HG03066 (cell line): ENCODE data around the gene RARB.

Experiments
- ATAC-seq: cut with Tn5 transposase; IDR thresholded peaks from one replicate; pipeline ENCODE4 v1.9.1; 2021; ENCODE audit warnings: low read depth; ENCODE audit not compliant: unreplicated experiment

RARB gene

DNA sequence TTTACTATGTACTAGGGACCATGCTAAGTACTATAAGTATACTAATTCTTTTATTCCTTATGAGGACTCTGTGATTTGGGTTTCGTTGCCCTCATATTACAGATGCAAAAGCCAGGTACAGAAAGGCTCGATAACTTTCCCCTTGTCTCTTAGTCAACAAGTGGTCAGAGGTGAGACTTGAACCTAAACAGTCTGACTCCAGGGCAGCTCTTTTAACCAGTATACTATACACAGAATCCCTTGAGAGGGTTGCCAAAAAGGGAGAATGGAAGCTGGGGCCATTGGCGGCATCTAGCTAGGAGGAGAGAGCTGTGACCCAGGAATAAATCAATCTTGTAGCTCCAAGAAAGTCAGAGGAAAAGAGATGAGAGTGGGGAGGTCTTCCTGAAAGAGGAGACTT is 144.3 kb downstream of the RARB start:
- no peak for ATAC-seq

DNA sequence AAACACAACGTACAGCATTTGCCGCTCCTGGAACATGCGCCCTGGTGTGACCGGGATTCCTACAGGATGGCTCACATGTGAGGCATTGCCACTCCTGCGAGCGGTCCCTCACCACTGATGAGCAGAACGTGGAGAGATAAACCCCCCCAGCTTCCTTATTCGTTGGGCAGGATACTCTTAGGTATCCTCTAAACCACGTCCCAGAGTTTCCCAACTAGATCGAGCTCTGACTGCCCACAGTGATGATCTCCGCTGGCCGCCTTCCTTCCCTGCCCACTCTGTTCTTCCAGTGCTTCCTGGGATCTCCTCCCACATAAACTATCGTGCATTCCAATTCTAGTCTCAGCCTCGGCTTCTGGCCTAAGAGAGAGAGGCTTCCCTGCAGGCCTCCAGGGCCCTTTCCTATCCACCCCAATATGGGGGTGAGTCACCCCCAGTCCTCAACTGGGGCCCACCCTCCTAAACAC is 144.9 kb downstream of the RARB start:
- no peak for ATAC-seq

DNA sequence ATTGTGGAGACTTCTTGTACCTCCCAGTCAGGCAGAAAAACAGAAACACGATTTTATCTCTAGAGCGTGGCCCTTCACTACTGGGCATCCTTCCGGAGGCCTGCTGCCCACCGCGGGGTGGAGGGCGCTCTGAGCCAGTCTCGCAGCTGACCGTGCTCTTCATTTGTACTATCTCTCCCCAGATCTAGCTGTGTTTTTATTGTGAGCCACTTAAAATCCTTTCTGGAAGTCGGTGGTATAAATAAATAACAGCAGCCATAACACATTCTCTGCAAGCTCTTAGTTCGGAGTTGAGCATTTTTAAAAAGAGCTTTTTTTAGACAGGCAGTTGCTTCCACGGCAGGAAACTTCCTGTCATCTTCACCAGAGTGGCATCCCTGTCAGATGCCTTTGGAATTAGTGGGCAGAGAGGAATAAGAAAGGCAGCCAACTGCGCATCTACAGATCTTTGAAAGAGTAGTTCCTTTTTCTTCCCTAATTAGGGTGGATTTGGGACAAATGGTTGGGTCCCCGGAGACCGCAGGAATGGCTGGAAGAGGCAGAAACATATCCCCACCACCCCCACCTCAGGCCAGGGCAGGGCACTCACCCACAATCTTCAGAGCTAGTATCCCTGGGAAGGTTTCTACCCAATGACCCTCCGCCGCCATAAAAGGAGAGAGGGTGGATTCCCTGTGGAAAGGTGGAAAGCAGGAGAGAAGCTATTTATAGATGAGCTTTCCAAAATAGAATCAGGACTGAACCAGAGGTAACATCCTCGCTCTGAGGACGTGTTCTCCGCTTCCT is 145.5 kb downstream of the RARB start:
- ATAC-seq, result no peak

DNA sequence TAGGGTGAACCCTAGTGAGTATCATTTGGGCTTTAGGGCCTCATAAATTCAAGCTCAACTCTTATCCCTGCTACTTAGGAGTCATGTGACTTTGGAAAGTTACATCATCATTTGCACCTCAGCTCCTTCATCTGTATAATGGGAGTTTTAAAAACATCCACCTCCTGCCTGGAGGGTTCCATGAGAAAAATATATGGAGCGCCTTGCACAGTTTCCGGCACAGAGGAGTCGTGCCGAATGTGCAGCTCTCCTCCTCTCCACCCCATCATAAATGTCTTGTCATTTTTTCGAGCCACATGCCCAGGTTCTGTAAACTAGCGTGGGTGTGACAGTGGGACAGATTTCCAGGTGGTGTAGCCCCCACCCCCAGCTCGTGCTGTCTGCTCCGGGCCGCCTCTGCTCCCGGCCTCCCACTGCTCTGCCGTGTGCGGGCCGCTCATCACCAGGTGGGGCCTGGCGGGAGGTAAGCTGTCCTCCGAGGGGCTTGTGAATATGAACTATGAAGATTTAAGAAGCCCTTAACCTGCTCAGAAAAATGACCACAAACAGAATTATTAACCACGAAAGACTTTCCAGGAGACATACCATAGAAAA is 146.2 kb downstream of the RARB start:
- no peak for ATAC-seq

DNA sequence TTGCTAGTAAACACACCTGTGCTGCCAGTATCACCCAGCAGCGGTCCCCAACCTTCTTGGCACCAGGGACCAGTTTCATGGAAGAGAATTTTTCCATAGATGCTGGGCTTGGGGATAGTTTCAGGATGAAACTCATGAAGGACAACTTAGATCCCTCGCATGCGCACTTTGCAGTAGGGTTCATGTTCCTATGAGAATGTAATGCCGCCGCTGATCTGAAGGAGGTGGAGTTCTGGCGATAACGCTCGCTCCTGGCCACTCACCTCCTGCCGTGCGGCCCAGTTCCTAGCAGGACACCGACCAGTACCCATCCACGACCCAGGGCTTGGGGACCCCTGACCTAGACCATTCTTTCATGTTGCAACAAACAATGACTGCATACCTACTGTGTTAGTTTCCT is 146.9 kb downstream of the RARB start:
- ATAC-seq, result no peak

DNA sequence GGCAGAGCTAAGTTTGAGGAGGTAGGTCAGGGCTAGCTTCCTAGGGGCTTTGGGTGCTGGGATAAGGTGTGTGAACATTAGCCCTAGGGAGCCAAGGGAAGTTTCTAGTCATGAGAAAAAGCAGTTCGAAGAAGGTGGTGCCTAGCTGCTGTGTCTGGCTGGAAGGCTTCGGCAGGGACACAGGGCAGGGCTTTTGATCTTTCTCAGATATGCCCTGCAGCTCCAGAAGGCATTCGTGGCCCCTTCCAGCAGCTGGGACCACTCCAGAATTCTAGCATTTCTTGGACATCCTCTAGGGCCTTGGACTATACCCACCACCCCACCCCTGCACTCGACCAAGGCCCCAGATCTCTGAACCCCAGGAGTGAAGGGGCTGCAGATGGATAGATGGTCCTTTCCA is 148.1 kb downstream of the RARB start:
- ATAC-seq, result no peak

DNA sequence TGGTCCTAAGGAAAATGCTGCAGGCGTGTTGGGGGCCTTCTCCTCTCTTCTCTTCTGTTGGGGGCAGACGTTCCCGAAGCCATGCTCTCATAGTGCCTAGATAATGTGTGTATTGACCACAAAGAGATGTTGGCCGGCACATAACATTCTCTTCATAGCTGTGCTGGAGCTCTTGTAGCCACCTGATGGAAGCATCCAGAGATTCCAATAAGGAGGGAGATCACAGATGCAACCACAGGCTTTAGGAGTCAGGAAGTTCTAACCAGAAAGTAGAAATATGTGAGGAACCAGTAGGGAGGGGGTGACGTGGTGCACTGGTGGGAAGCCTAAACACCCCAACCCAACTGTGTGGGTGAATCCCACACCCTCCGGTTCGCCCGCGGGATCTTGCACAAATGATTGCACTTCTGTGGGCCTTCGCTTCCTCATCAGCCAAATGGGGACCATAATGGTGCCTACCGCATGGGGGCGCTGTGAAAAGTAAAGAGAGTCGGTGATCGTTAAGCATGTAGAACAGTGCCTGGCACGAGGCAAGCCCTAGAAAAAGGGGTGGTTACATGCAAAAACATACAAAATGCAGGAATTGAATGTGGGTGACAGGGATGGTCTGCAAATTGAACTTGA is 148.9 kb downstream of the RARB start:
- no peak for ATAC-seq

DNA sequence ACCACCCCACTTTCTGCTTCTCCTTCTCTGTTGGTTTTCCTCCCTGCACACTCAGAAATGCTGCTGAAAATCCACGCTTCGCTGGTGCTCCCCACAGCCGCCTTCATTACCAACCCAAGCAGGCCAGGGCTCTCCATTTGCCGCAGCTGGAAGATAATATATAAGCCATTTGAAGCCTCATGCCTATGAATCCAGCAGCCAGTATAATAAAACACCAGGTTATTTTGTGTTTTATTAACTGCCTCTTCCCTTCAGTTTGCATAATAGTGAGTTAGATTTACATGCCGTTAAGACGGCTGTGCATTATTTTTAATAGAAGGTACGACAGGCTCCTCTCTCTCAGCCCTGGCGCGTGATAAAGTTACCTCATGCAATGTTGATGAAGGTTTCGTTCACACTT is 150.0 kb downstream of the RARB start:
- ATAC-seq, result no peak

DNA sequence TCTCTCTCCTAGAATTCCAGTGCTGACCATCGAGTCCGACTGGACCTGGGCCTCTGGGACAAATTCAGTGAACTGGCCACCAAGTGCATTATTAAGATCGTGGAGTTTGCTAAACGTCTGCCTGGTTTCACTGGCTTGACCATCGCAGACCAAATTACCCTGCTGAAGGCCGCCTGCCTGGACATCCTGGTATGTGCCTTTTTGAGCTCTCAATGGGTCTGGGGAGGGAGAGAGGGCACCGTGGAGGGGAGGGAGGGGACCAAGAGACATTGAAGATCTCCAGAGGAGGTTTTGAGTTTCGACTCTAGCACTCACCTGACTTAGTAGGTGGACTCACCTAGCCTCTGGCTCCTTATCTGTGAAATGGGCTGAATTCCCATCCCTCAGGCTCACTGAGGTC is 152.5 kb downstream of the RARB start:
- no peak for ATAC-seq

DNA sequence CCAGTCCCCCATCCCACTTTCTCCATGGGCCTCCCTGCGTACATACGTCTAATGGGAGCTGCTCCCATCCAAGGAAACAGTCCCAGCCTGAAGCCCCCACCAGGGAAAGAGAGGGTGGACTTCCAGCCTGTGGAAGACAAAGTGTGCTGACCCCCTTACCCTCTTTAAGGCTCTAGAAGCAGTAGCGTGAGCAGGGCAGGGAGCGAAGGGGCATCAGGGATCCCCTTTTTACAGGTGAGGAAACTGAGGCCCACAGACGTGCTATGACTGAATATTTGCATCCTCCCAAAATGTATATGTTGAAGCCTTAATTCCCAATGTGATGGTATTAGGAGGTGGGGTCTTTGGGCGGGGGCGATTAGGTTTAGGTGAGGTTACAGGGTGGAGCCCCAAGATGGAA is 153.3 kb downstream of the RARB start:
- no peak for ATAC-seq

DNA sequence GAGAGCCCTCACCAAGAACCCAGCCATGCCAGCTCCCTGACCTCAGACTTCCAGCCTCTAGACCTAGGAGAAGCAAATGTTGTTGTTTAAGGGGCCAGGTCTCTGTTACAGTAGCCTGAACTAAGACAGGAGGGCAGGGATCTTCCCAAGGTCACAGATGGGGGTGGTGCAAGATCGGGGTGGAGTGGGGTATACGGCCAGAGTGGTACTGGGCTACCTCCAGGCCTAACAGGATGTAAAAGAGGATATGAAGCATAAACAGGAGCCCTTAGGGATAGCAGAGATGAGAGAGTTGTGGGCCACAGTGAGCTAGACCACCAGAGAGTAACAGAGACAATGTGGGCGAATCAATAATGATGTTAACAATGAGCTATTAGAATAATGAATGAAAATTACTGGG is 153.8 kb downstream of the RARB start:
- ATAC-seq, result no peak

DNA sequence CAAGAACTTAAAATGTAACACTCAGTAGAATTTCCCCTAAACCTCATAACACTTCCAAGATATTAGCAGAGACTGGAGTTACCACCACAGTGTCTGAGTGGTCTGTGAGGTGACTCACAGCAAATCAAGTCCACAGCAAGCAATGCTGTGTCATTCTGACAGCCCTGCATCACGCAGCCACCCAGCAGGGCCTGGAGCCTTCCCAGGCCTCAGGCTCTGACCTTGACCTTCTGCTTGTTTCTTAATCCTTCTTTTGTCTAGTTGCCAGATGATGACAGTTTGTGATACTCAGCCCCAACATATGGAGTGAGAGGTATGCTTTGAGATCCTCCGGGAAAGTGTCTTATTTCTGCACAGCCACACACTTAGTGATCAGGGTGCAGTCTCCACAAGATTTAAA is 154.2 kb downstream of the RARB start:
- no peak for ATAC-seq

DNA sequence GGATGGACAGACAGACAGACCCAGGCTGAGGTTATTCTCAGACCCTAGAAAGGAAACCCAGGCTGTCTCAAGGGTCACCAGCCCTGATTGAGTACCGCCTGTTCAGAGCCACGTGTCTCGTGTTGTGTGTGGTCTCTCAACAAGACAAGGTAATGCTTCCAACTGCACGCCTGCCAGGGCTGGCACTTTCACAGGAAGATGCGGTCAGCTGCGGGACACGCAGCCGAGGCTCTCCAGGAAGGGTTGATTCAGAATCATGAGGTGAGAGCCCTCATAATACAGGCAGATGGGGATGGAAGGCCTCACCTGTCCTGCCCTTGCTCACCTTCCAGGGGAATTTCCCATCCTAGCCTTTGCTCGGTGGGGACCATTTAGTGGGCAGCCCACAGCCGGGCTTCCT is 155.3 kb downstream of the RARB start:
- ATAC-seq, result no peak

DNA sequence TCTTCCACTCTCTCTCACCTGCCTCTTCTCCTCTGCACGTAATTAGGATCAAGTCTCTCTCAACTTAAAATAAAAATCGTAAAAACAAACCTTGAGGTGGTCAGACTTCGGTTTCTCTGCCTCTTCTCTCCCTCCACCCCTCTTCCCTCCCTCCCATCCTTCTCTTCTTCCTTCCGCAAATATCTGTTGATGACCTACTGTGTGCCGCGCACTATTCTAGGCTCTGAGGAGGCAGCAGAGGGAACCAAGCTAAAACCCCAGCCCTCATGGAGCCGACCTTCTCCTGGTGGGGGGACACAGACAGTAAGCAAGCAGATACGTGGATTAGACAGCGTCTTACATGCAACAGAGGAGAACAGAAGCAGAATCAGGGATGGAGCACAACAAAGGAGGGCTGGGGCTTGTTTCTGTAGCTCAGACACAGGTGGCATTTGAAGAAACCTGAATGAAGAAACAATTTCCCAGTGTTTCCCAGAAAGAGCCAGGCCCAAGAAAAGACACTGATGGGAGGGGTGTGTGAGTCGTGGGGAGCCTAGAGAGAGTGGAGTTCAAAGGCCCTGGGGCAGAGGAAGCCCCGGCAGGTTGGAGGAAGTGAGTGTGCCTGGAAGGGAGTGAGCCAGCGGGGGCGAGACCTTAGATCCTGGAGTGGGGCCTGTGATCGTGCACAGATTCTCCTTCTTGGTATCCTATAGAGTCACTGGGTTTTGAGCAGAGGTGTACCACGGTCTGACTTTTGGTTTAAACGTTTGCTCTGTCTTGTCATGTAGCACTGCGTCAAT is 156.1 kb downstream of the RARB start:
- ATAC-seq, result no peak

DNA sequence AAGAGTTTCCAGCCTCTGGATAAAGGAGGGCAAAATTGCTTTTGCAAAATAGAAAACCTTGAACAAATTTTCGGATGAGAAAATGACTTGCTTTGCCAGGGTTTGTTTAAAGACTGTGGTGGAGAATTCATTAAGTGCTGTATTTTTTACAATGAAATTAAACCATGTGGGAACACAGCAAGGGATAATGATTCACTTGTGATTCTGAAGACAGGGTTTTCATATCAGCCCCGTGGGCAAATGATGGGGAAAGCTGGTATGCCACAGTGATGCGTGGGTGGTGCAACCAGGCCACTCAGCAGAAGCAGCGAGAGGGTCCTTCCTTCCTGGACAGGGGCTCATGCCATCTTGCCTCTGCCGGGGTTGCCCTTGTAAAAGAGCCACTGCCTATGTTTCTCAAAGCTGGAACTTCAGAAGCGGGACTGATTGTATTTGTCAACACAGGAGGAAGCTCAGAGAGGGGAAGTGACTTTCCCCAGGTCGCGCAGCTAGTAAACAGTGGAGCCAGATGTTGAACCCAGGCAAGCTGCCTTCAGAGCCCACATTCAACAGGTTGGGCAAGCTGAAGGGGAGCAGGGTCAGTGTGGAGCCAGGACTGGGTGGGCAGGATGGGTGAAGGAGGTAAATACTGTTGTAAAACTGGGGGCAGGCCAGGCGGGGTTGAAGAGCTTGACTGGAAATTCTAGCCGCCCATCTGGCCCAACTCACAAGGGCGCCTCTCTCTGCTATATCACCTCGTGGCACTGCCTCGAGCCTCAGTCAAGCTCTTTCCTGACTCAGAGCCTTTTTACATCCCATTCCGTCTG is 157.5 kb downstream of the RARB start:
- no peak for ATAC-seq

DNA sequence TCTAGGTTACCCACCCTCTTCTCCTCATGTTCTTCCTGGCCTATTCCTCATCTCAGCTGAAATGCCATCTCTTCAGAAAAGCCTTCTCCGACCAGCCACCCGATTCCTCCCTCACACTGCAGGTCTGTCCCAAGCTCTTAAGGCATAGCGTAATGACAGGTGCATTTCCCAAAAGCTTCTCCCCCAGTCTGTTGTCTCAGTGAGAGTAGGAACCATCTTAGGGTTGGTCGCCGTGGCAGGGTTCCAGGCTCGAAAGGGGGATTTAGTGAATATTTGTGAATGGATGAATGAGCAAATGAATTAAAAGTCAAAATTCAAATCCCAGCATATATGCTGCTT is 158.1 kb downstream of the RARB start:
- no peak for ATAC-seq

DNA sequence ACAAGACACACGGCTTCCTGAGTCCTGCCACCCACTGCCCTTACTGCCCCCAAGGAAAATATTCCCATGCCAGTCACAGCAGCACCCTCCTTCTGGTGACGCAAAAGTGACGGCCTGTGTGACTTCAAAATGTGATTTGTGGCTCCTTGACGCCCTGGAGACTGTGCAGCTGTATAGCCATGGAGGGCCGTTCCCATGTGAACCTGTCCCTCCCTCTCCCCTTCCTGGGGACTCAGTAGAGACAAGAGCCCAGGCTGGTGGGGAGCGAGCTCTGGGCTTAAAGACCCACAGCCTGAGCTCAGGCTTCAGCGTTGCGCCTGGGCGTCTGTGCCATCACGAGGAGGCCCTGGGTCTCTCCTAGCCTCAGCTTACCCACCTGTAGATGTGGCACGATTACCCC is 158.5 kb downstream of the RARB start:
- no peak for ATAC-seq

DNA sequence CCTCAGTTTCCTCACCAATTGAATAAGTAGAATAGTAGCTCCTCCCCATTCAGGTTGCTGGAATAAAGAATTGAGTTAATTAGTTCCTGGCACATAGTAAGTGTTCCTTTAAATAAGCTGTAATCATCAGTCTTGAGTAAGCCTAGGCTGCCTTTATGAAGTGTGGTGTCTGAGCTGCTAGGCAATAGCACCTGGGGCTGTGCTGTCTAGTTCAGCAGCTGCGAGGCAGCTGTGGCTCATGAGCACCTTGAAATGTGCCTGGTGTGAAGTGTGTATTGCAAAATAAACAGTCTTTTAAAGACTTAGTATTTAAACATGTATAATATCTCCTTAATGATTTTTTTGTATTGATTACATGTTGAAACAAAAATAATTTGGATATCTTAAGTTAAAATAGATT is 159.0 kb downstream of the RARB start:
- ATAC-seq, result no peak

DNA sequence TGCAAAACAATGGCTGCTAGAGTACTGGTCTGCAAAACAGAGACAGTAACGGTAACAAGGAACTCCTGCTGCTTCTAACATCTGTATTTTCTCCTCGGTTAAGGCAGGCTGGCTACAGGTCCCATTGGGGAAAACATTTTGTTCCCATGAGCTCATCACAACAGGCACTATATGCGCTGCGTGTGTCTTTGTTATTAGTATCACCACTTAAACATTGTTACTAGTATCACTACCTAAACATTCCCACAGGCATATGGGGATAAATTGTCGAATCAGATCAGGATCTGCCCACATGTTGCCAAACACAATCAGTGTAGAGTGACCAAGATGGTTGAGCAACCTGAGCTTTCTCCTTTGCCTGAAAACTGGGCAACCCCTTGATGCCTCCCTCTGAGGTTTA is 159.5 kb downstream of the RARB start:
- ATAC-seq, result no peak

DNA sequence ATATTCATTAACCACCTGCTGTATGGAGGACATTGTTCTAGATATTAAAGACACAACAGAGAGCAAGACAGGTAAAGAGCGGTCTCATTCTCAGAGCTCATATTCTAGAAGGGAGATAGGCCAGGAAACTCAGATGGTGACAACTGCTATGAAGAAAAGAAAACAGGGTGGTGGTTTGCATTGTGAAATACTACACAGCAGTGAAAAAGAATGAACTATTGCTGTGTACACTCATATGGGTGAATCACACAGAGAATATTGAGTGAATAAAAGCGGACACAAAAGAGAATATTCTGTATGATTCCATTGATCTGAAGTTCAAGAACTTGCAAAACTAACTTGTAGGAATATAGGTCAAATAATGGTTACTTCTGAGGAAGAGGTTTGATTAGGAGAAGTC is 159.9 kb downstream of the RARB start:
- ATAC-seq, result no peak
